Pons (tissue), 1 donor: ENCODE data around the gene ANKRD40.

ENCODE experiments used
- DNase-seq: peaks from one replicate; pipeline ENCODE4 v3.0.0-alpha.2; 2016; ENCODE audit warnings: low spot score

The ANKRD40 gene

GRCh38 chr17:50649042-50649908 is 58.4 kb downstream of the ANKRD40 start:
- no peak for DNase-seq

GRCh38 chr17:50647187-50647586 is 60.5 kb downstream of the ANKRD40 start:
- no peak for DNase-seq

GRCh38 chr17:50645748-50646682 is 61.7 kb downstream of the ANKRD40 start:
- no peak for DNase-seq
